GM21528 (cell line): ENCODE results near the gene NDUFS1.

ENCODE experiments used
- ATAC-seq: cut with Tn5 transposase; IDR thresholded peaks from one replicate; pipeline ENCODE4 v1.9.1; 2021; ENCODE audit warnings: mild to moderate bottlenecking, moderate library complexity; ENCODE audit not compliant: unreplicated experiment, low FRiP score

The NDUFS1 gene

GRCh38 chr2:206071807-206072206 lies 87.4 kb downstream of the NDUFS1 start:
- no peak for ATAC-seq

- ATAC-seq = no peak
Observed at GRCh38 chr2:206069417-206069816, 89.8 kb downstream of the NDUFS1 start.

GRCh38 chr2:206068207-206068606 lies 91.0 kb downstream of the NDUFS1 start:
- ATAC-seq = no peak
